HEK293 (cell line): ENCODE results near the gene DNAAF8.
A peak's percentile ranks its signal among the peaks of the same experiment; 100 is the strongest.

Experiments used
- GFI1B ChIP-seq: fragments of 450-650 bp; formaldehyde crosslinking; IDR thresholded peaks from 2 replicates; pipeline ENCODE4 v1.5.1; 2016; ENCODE audit warnings: missing biosample characterization, missing genetic modification characterization
- GLIS1 ChIP-seq: fragments of 450-650 bp; formaldehyde crosslinking; IDR thresholded peaks from 2 replicates; pipeline ENCODE4 v1.5.1; 2016; ENCODE audit warnings: missing biosample characterization, missing genetic modification characterization
- HIC1 ChIP-seq: fragments of 450-650 bp; formaldehyde crosslinking; IDR thresholded peaks from 2 replicates; pipeline ENCODE4 v1.5.1; 2016; ENCODE audit warnings: missing biosample characterization, missing genetic modification characterization
- KLF16 ChIP-seq: fragments of 450-650 bp; formaldehyde crosslinking; IDR thresholded peaks from 2 replicates; pipeline ENCODE4 v1.5.1; 2017; ENCODE audit warnings: missing biosample characterization, missing genetic modification characterization
- MYNN ChIP-seq: fragments of 450-650 bp; formaldehyde crosslinking; IDR thresholded peaks from 2 replicates; pipeline ENCODE4 v1.5.1; 2016; ENCODE audit warnings: missing biosample characterization, missing genetic modification characterization, borderline replicate concordance
- OSR2 ChIP-seq: fragments of 450-650 bp; formaldehyde crosslinking; IDR thresholded peaks from 2 replicates; pipeline ENCODE4 v1.5.1; 2016; ENCODE audit warnings: missing biosample characterization, missing genetic modification characterization
- PBX3 ChIP-seq: sonication (generic); formaldehyde crosslinking; IDR thresholded peaks from 2 replicates; pipeline ENCODE4 v1.8.1; 2022; ENCODE audit warnings: mild to moderate bottlenecking, moderate library complexity, missing genetic modification reagents
- PRDM1 ChIP-seq: fragments of 450-650 bp; formaldehyde crosslinking; IDR thresholded peaks from 2 replicates; pipeline ENCODE4; 2016; ENCODE audit warnings: missing biosample characterization, missing genetic modification characterization
- ZBTB17 ChIP-seq: fragments of 450-650 bp; formaldehyde crosslinking; IDR thresholded peaks from 2 replicates; pipeline ENCODE4 v1.5.1; 2016; ENCODE audit warnings: missing biosample characterization, missing genetic modification characterization
- ZBTB26 ChIP-seq: fragments of 450-650 bp; formaldehyde crosslinking; optimal IDR thresholded peaks from 2 replicates; pipeline ENCODE3; 2016; ENCODE audit warnings: missing biosample characterization, mild to moderate bottlenecking, missing genetic modification characterization
- ZBTB44 ChIP-seq: fragments of 450-650 bp; IDR thresholded peaks from 2 replicates; pipeline ENCODE4 v1.5.1; 2018; ENCODE audit warnings: missing biosample characterization, mild to moderate bottlenecking, missing genetic modification characterization
- ZFP69B ChIP-seq: fragments of 450-650 bp; formaldehyde crosslinking; IDR thresholded peaks from 2 replicates; pipeline ENCODE4 v1.5.1; 2016; ENCODE audit warnings: missing biosample characterization, missing genetic modification characterization
- ZNF10 ChIP-seq: fragments of 450-650 bp; formaldehyde crosslinking; IDR thresholded peaks from 2 replicates; pipeline ENCODE4 v1.5.1; 2017; ENCODE audit warnings: missing biosample characterization, missing genetic modification characterization
- ZNF133 ChIP-seq: fragments of 450-650 bp; formaldehyde crosslinking; IDR thresholded peaks from 2 replicates; pipeline ENCODE4 v1.5.1; 2016; ENCODE audit warnings: missing biosample characterization, missing genetic modification characterization
- ZNF140 ChIP-seq: fragments of 450-650 bp; formaldehyde crosslinking; IDR thresholded peaks from 2 replicates; pipeline ENCODE4 v1.5.1; 2016; ENCODE audit warnings: missing biosample characterization, missing genetic modification characterization
- ZNF16 ChIP-seq: fragments of 450-650 bp; formaldehyde crosslinking; IDR thresholded peaks from 2 replicates; pipeline ENCODE4 v1.5.1; 2016; ENCODE audit warnings: low read depth, missing biosample characterization, missing genetic modification characterization
- ZNF23 ChIP-seq: fragments of 450-650 bp; formaldehyde crosslinking; IDR thresholded peaks from 2 replicates; pipeline ENCODE4 v1.5.1; 2016; ENCODE audit warnings: missing biosample characterization, missing genetic modification characterization, borderline replicate concordance
- ZNF391 ChIP-seq: fragments of 450-650 bp; formaldehyde crosslinking; IDR thresholded peaks from 2 replicates; pipeline ENCODE4 v1.5.1; 2016; ENCODE audit warnings: low read depth, missing biosample characterization, missing genetic modification characterization, borderline replicate concordance
- ZNF416 ChIP-seq: fragments of 450-650 bp; formaldehyde crosslinking; IDR thresholded peaks from 2 replicates; pipeline ENCODE4 v1.5.1; 2016; ENCODE audit warnings: missing biosample characterization, missing genetic modification characterization
- ZNF433 ChIP-seq: fragments of 450-650 bp; formaldehyde crosslinking; IDR thresholded peaks from 2 replicates; pipeline ENCODE4 v1.5.1; 2016; ENCODE audit warnings: missing biosample characterization, missing genetic modification characterization, low read depth
- ZNF449 ChIP-seq: fragments of 450-650 bp; formaldehyde crosslinking; IDR thresholded peaks from 2 replicates; pipeline ENCODE4 v1.5.1; 2017; ENCODE audit warnings: missing biosample characterization, mild to moderate bottlenecking, missing genetic modification characterization, moderate library complexity
- ZNF488 ChIP-seq: fragments of 450-650 bp; formaldehyde crosslinking; IDR thresholded peaks from 2 replicates; pipeline ENCODE4 v1.5.1; 2016; ENCODE audit warnings: missing biosample characterization, missing genetic modification characterization
- ZNF501 ChIP-seq: fragments of 450-650 bp; formaldehyde crosslinking; IDR thresholded peaks from 2 replicates; pipeline ENCODE4 v1.5.1; 2016; ENCODE audit warnings: missing biosample characterization, missing genetic modification characterization
- ZNF521 ChIP-seq: fragments of 450-650 bp; formaldehyde crosslinking; IDR thresholded peaks from 2 replicates; pipeline ENCODE4 v1.5.1; 2017; ENCODE audit warnings: missing biosample characterization, mild to moderate bottlenecking, missing genetic modification characterization
- ZNF544 ChIP-seq: fragments of 450-650 bp; formaldehyde crosslinking; IDR thresholded peaks from 2 replicates; pipeline ENCODE4 v1.5.0; 2017; ENCODE audit warnings: missing biosample characterization, missing genetic modification characterization
- ZNF560 ChIP-seq: fragments of 450-650 bp; formaldehyde crosslinking; IDR thresholded peaks from 2 replicates; pipeline ENCODE4 v1.5.1; 2017; ENCODE audit warnings: missing biosample characterization, missing genetic modification characterization, borderline replicate concordance
- ZNF580 ChIP-seq: fragments of 450-650 bp; formaldehyde crosslinking; IDR thresholded peaks from 2 replicates; pipeline ENCODE4 v1.5.1; 2016; ENCODE audit warnings: missing biosample characterization, missing genetic modification characterization
- ZNF596 ChIP-seq: fragments of 450-650 bp; IDR thresholded peaks from 2 replicates; pipeline ENCODE4 v1.5.0; 2018; ENCODE audit warnings: missing biosample characterization, mild to moderate bottlenecking, missing genetic modification characterization, moderate library complexity
- ZNF626 ChIP-seq: fragments of 450-650 bp; sonication (Bioruptor Pico); formaldehyde crosslinking; IDR thresholded peaks from 2 replicates; pipeline ENCODE4 v1.5.1; 2018; ENCODE audit warnings: missing biosample characterization, missing genetic modification characterization, inconsistent platforms
- ZNF670 ChIP-seq: fragments of 450-650 bp; formaldehyde crosslinking; IDR thresholded peaks from 2 replicates; pipeline ENCODE4 v1.5.1; 2016; ENCODE audit warnings: missing biosample characterization, missing genetic modification characterization, low read depth
- ZNF768 ChIP-seq: fragments of 450-650 bp; formaldehyde crosslinking; IDR thresholded peaks from 2 replicates; pipeline ENCODE4 v1.5.1; 2018; ENCODE audit warnings: missing biosample characterization, mild to moderate bottlenecking, missing genetic modification characterization
- ZNF791 ChIP-seq: fragments of 450-650 bp; formaldehyde crosslinking; IDR thresholded peaks from 2 replicates; pipeline ENCODE4 v1.5.1; 2016; ENCODE audit warnings: missing biosample characterization, missing genetic modification characterization

The DNAAF8 gene

GRCh38 chr16:4768549-4769305, 34.4 kb downstream of the DNAAF8 start (continued):
- TF ChIP-seq KLF16: 0 out of 2 replicates have a peak, but pooled peaks have one; percentile 32
- no peak for TF ChIP-seq ZNF670 (tag by site-specific recombination)
- TF ChIP-seq HIC1: no peak
- no peak for TF ChIP-seq ZNF488
- no peak for TF ChIP-seq ZNF16
- TF ChIP-seq ZBTB26 (tag by site-specific recombination): peak; percentile 70
- no peak for TF ChIP-seq ZNF560
- no peak for TF ChIP-seq ZNF544 (tag by site-specific recombination)
- TF ChIP-seq ZNF433: no peak
- TF ChIP-seq ZNF449 (tag by site-specific recombination): no peak
- TF ChIP-seq ZNF791 (tag by site-specific recombination): no peak
- no peak for TF ChIP-seq PRDM1
- TF ChIP-seq ZBTB17 (tag by site-specific recombination): peak; percentile 82
- TF ChIP-seq PBX3 (CRISPR knock-in tag): no peak
- no peak for TF ChIP-seq ZBTB44
- TF ChIP-seq ZNF391 (tag by site-specific recombination): no peak
- TF ChIP-seq ZNF596 (tag by site-specific recombination): no peak; the same call in 1 of the 2 replicates
- TF ChIP-seq ZNF133 (tag by site-specific recombination): no peak
- TF ChIP-seq ZNF501 (tag by site-specific recombination): no peak
- TF ChIP-seq OSR2 (tag by site-specific recombination): no peak
- TF ChIP-seq ZNF140 (tag by site-specific recombination): no peak
- TF ChIP-seq ZNF10 (tag by site-specific recombination): peak; percentile 97
- TF ChIP-seq ZFP69B (tag by site-specific recombination): no peak
- TF ChIP-seq ZNF580 (tag by site-specific recombination): no peak
- no peak for TF ChIP-seq ZNF626 (tag by site-specific recombination)
- TF ChIP-seq GFI1B: no peak
- TF ChIP-seq MYNN: no peak
- no peak for TF ChIP-seq ZNF521
- TF ChIP-seq ZNF23 (tag by site-specific recombination): no peak
- no peak for TF ChIP-seq ZNF768 (tag by site-specific recombination)
- no peak for TF ChIP-seq ZNF416
- TF ChIP-seq GLIS1: peak; percentile 9; the same call in 1 of the 2 replicates
